GM13977 (cell line): ENCODE data around the gene SUSD1.
A peak's percentile ranks its signal among the peaks of the same experiment; 100 is the strongest.

Experiments used
- DNase-seq: peaks from one replicate; pipeline ENCODE4 v3.0.0; 2012; ENCODE audit warnings: low spot score
- in situ Hi-C: fragments of 300-500 bp; cut with MboI; formaldehyde crosslinking; loops from one replicate; pipeline ENCODE4 v1.12.0; 2022; ENCODE audit warnings: low sequenced_read_pairs, low pct_unique_long_range_greater_than_20kb, mixed read lengths, inconsistent platforms; ENCODE audit not compliant: unreplicated experiment
- TF ChIP-seq, protein P1 (sequence below): IDR thresholded peaks from 2 replicates; pipeline ENCODE4 v1.5.1; 2012; ENCODE audit warnings: mild to moderate bottlenecking, control low read depth; ENCODE audit not compliant: insufficient read depth; ENCODE audit errors: extremely low read depth, missing control alignments

Gene SUSD1

GRCh38 chr9:112086627-112087026 lies 88.5 kb downstream of the SUSD1 start:
- DNase-seq = no peak
- TF ChIP-seq, protein P1, sequence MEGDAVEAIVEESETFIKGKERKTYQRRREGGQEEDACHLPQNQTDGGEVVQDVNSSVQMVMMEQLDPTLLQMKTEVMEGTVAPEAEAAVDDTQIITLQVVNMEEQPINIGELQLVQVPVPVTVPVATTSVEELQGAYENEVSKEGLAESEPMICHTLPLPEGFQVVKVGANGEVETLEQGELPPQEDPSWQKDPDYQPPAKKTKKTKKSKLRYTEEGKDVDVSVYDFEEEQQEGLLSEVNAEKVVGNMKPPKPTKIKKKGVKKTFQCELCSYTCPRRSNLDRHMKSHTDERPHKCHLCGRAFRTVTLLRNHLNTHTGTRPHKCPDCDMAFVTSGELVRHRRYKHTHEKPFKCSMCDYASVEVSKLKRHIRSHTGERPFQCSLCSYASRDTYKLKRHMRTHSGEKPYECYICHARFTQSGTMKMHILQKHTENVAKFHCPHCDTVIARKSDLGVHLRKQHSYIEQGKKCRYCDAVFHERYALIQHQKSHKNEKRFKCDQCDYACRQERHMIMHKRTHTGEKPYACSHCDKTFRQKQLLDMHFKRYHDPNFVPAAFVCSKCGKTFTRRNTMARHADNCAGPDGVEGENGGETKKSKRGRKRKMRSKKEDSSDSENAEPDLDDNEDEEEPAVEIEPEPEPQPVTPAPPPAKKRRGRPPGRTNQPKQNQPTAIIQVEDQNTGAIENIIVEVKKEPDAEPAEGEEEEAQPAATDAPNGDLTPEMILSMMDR = peak; percentile 59
- in situ Hi-C loops = loop anchor here (10.0 to 25.0 kb wide), 2 partner anchors 332 to 701 kb away; no protein-coding TSS in a partner anchor

DNA sequence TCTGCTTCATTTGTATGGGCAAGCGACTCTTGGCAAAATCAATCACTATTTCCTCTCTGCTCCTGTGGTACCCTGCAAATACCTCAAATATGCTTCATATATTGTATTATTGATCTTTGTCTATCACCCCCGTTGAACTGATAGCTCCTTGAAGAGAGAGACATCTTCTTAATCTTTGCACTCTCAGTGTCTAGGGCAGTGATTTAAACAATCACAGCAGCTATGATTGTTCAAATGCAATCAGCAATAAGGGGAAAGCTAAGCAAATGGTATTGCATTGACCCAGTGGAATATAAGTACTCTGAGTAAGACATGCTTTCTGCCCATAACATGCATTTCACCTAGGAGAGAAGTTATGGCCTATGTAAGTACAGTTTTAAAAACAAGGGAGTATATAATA lies 90.2 kb downstream of the SUSD1 start:
- TF ChIP-seq, protein P1 = no peak
- in situ Hi-C loops = loop anchor here (10.0 to 25.0 kb wide), 2 partner anchors 330 to 702 kb away; no protein-coding TSS in a partner anchor
- no peak for DNase-seq

DNA sequence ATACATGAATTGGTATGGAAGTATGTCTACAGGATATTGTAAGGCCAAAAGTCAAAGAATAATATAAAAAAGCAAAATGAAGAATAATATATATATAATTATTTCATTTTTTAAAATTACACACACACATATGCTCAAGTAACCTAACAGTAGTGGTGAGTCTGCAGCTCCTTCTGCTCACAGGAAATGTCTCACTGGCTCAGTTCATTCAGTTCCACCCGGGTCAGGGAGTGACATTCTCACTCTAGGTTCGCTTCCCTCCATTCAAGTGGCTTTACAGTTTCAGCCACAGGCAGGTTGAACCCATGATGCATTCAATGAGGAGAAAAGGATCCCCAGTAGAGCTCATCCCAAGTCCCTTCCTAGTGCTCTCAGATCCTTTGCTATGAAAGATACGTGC lies 90.8 kb downstream of the SUSD1 start:
- TF ChIP-seq, protein P1 = no peak
- no peak for DNase-seq
- in situ Hi-C loops = loop anchor here (10.0 to 25.0 kb wide), 2 partner anchors 330 to 703 kb away; no protein-coding TSS in a partner anchor

DNA sequence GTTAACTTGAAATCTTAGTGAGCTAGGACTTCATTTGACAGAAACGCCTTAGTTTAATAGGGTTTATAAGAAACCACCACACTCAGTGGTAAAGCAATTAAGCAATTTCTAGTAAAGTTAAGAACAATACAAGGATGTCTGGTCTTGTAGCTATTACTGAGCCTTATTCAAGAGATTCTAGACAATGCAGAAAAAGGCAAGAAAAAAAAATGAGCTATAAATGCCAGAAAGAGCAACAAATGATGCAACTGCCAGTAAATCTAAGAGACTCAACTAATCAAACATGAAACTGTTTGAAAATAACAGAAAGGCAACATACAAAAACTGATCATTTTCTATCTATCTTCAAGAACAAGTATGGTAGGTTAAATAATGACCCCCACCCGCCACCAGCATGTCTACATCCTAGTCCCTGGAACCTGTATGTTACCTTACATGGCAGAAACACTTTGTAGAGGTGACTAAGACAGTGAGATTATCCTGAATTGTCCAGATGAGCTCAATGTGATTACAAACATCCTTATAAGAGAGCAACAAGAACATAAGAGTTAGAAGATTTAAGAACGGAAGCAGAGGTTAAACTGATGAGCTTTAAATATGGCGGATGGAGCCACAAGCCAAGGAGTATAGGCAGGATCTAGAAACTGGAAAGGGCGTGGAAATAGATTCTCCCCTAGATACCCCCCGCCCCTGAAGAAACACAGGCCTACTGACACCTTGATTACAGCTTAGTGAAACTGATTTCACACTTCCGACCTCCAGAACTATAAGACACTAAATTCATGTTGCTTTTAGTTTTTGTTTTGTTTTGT lies 93.0 kb downstream of the SUSD1 start:
- in situ Hi-C loops = loop anchor here (10.0 to 25.0 kb wide), 2 partner anchors 327 to 705 kb away; no protein-coding TSS in a partner anchor
- TF ChIP-seq, protein P1 = no peak
- DNase-seq = no peak

GRCh38 chr9:112080831-112081542 lies 94.1 kb downstream of the SUSD1 start:
- DNase-seq = no peak
- TF ChIP-seq, protein P1 = no peak
- in situ Hi-C loops = loop anchor here (10.0 to 25.0 kb wide), 2 partner anchors 326 to 706 kb away; no protein-coding TSS in a partner anchor

GRCh38 chr9:112078432-112078831 lies 96.7 kb downstream of the SUSD1 start:
- in situ Hi-C loops = loop anchor here (25.0 kb wide), 1 partner anchor 709 kb away; no protein-coding TSS in a partner anchor
- TF ChIP-seq, protein P1 = no peak
- DNase-seq = no peak
